Transverse colon (tissue), 4 donors: ENCODE results near the gene LRRC63. TPM values are rescaled to one million over a fixed set of nuclear protein-coding genes. Genes with fewer than 3 reads are reported as not detected.
A peak's percentile ranks its signal among the peaks of the same experiment; 100 is the strongest.

Experiments
- DNase-seq: peaks from one replicate; pipeline ENCODE4 v3.0.0-alpha.2; 2019
- H3K27ac ChIP-seq, 4 donors: fragments of 200-600 bp; sonication (generic); 2 replicates each; pipeline ENCODE4 v1.5.1; 2016 to 2018; ENCODE audit warnings: inconsistent platforms in 4 of 4
- H3K27me3 ChIP-seq: fragments of 200-600 bp; sonication (generic); 2 replicates; pipeline ENCODE4 v1.5.1; 2017; ENCODE audit warnings: inconsistent platforms
- H3K36me3 ChIP-seq, 4 donors: fragments of 200-600 bp; sonication (generic); 2 replicates each; pipeline ENCODE4 v1.5.1; 2017 to 2019; ENCODE audit warnings: inconsistent platforms in 4 of 4
- H3K4me1 ChIP-seq, 4 donors: fragments of 200-600 bp; sonication (generic); 2 replicates each; pipeline ENCODE4 v1.5.1; 2017 to 2020; ENCODE audit warnings: inconsistent platforms in 4 of 4
- H3K4me3 ChIP-seq, 4 donors: fragments of 200-600 bp; sonication (generic); 1 replicate in 1 of 4; 2 replicates in 3 of 4; pipeline versions ENCODE4 v1.5.1 to v1.6.1; 2017 to 2019; ENCODE audit warnings: inconsistent platforms in 4 of 4
- H3K9me3 ChIP-seq, 2 donors: fragments of 200-600 bp; sonication (generic); 2 replicates each; pipeline ENCODE4 v1.5.1; 2017 to 2019; ENCODE audit warnings: inconsistent platforms in 2 of 2
- EP300 ChIP-seq: sonication (generic); formaldehyde crosslinking; IDR thresholded peaks from one replicate; pipeline ENCODE4 v1.6.1; 2017; ENCODE audit warnings: antibody characterized with exemption, low read depth
- POLR2A ChIP-seq: fragments of 450-650 bp; IDR thresholded peaks from one replicate; pipeline ENCODE4 v1.6.1; 2016; ENCODE audit warnings: antibody characterized with exemption, mild to moderate bottlenecking, moderate library complexity
- POLR2AphosphoS5 ChIP-seq, 3 donors: sonication (generic); formaldehyde crosslinking; IDR thresholded peaks; one replicate each; pipeline ENCODE4 v1.6.1; 2016; ENCODE audit warnings: antibody characterized with exemption in 3 of 3
- WGBS, 2 donors: methylation state at CpG; one replicate each; pipeline ENCODE4 v1.1.5; 2018; ENCODE audit warnings: low coverage in 1 of 2; 5-methylcytosine and 5-hydroxymethylcytosine counted together
- in situ Hi-C, 4 donors: fragments of 200-750 bp; cut with MboI; loops; one replicate each; pipeline versions ENCODE4 v1.15.0 to v1.15.1; 2017; ENCODE audit warnings: low sequenced_read_pairs in 3 of 4, low pct_ligation_motif_present in 1 of 4, low pct_unique_long_range_greater_than_20kb in 1 of 4
- intact Hi-C: fragments of 100-400 bp; cut with DNase I; formaldehyde crosslinking; loops from one replicate; pipeline ENCODE4 v1.15.1; 2023; ENCODE audit warnings: low total_unique reads
- total RNA-seq, 4 donors: library from RNA; depleted of rRNA; stranded (reverse); fragments of >200 nt; gene quantifications; one replicate each; pipeline ENCODE4 v1.1.0, GENCODE V29; 2016
- TF ChIP-seq, protein P1 (sequence below), 5 experiments: fragments of 200-600 bp in 3 of 5; fragments of 450-650 bp in 2 of 5; sonication (generic) in 3 of 5; IDR thresholded peaks; 1 replicate in 2 of 5; 2 replicates in 3 of 5; pipeline ENCODE4 v1.5.1; 2016 to 2017; ENCODE audit warnings: antibody characterized with exemption in 5 of 5, inconsistent platforms in 3 of 5, mild to moderate bottlenecking in 2 of 5, moderate library complexity in 1 of 5

Gene LRRC63
- total RNA-seq, 4 donors from 2014 or later, result 0.32 TPM; not detected in 3

DNA sequence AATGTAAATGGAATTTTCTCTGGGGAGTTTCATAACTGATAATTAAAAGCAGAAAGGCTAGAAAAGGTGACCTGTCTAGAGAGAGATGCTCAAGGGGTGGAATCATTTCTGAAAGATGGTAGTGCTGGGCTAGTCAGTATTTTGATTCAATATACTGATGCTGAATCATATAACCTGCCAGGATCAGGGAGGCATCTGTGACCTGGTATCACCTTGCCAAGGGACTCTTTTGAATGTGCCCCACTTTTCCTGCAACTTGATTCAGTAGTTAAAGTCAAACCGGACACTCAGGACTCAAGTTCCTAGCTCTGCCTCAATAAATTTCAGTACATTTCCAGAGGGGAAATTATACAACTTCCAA lies 45.5 kb upstream of the LRRC63 start:
- DNase-seq, result no peak
- peaks cover 0 to 20% (median 0%) of the 10 kb centered on the region in 4 donors for H3K4me1 ChIP-seq
- in situ Hi-C loops (no loop called here), intact Hi-C loops (no loop called here)
- no peaks in the 10 kb centered on the region for H3K9me3 ChIP-seq
- H3K27ac ChIP-seq, result no peak overlapping the region
- 45 to 80% methylated on average over 1 of the region's 1 CpG for WGBS, 2 donors
- no peaks in the 10 kb centered on the region for H3K36me3 ChIP-seq
- no peak for TF ChIP-seq EP300
- no peak for TF ChIP-seq POLR2A
- TF ChIP-seq POLR2AphosphoS5 (IDR thresholded peaks at IDR 0.05), result no peak
- TF ChIP-seq, protein P1, sequence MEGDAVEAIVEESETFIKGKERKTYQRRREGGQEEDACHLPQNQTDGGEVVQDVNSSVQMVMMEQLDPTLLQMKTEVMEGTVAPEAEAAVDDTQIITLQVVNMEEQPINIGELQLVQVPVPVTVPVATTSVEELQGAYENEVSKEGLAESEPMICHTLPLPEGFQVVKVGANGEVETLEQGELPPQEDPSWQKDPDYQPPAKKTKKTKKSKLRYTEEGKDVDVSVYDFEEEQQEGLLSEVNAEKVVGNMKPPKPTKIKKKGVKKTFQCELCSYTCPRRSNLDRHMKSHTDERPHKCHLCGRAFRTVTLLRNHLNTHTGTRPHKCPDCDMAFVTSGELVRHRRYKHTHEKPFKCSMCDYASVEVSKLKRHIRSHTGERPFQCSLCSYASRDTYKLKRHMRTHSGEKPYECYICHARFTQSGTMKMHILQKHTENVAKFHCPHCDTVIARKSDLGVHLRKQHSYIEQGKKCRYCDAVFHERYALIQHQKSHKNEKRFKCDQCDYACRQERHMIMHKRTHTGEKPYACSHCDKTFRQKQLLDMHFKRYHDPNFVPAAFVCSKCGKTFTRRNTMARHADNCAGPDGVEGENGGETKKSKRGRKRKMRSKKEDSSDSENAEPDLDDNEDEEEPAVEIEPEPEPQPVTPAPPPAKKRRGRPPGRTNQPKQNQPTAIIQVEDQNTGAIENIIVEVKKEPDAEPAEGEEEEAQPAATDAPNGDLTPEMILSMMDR (IDR thresholded peaks at IDR 0.05), result no peak
- no peaks in the 10 kb centered on the region for H3K27me3 ChIP-seq
- no peak overlapping the region for H3K4me3 ChIP-seq

- no peak for DNase-seq
- H3K4me1 ChIP-seq, result peaks cover 0 to 26% (median 0%) of the 10 kb centered on the region in 4 donors
- no peak overlapping the region for H3K4me3 ChIP-seq
- WGBS, 2 donors, result 67 to 80% methylated on average over 1 to 3 of the region's 3 CpGs
- TF ChIP-seq POLR2AphosphoS5 (IDR thresholded peaks at IDR 0.05) (no peak), EP300 (no peak), POLR2A (no peak)
- TF ChIP-seq, protein P1 (IDR thresholded peaks at IDR 0.05), result no peak
- intact Hi-C loops (no loop called here), in situ Hi-C loops (no loop called here)
- no peak overlapping the region for H3K27ac ChIP-seq
- H3K27me3 ChIP-seq, result no peaks in the 10 kb centered on the region
- H3K36me3 ChIP-seq, result no peaks in the 10 kb centered on the region
- no peaks in the 10 kb centered on the region for H3K9me3 ChIP-seq
Measured at GRCh38 chr13:46166947-46167610, 44.6 kb upstream of the LRRC63 start.

- in situ Hi-C loops (no loop called here), intact Hi-C loops (no loop called here)
- H3K36me3 ChIP-seq, result no peaks in the 10 kb centered on the region
- no peaks in the 10 kb centered on the region for H3K27me3 ChIP-seq
- WGBS, 2 donors, result 0 to 26% methylated on average over 2 to 8 of the region's 8 CpGs
- H3K27ac ChIP-seq, result peak overlapping the region in 1 of 4 donors; percentile 32
- no peaks in the 10 kb centered on the region for H3K9me3 ChIP-seq
- H3K4me3 ChIP-seq, result no peak overlapping the region
- DNase-seq, result peak; percentile 28
- TF ChIP-seq, protein P1 (IDR thresholded peaks at IDR 0.05), result no peak
- TF ChIP-seq EP300 (no peak), POLR2A (no peak), POLR2AphosphoS5 (IDR thresholded peaks at IDR 0.05) (no peak)
- H3K4me1 ChIP-seq, result peaks cover 0 to 26% (median 0%) of the 10 kb centered on the region in 4 donors
Measured at GRCh38 chr13:46168341-46168740, 43.4 kb upstream of the LRRC63 start.

DNA sequence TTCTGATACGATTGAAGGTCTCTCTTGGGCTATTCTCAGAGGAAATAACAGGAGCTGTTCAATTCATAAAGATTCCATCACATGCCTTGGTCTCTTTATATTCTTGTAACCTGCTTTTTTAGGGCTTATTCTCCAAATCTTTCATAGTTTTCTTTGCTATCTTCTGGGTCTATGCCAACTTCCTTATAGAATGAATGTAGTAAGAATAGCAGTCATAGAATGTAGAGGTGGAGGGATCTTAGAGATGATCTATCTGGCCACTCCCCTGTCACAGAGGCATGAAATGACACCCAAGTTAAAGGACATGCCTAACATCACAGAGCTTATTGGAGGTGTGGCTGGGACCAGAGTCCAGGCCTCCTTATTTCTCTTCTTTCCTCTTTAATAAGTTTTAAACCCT lies 42.9 kb upstream of the LRRC63 start:
- in situ Hi-C loops (no loop called here), intact Hi-C loops (no loop called here)
- H3K4me1 ChIP-seq, result peaks cover 0 to 28% (median 0%) of the 10 kb centered on the region in 4 donors
- WGBS, 2 donors, result 20 to 23% methylated on average over 1 of the region's 1 CpG
- no peaks in the 10 kb centered on the region for H3K27me3 ChIP-seq
- no peak for DNase-seq
- H3K36me3 ChIP-seq, result no peaks in the 10 kb centered on the region
- TF ChIP-seq, protein P1 (IDR thresholded peaks at IDR 0.05), result no peak
- no peak for TF ChIP-seq POLR2AphosphoS5 (IDR thresholded peaks at IDR 0.05)
- TF ChIP-seq EP300, result no peak
- no peak for TF ChIP-seq POLR2A
- H3K4me3 ChIP-seq, result no peak overlapping the region
- no peaks in the 10 kb centered on the region for H3K9me3 ChIP-seq
- H3K27ac ChIP-seq, result no peak overlapping the region
